H9 (cell line): ENCODE results near the gene TTLL9. TPM values are rescaled to one million over a fixed set of nuclear protein-coding genes. Genes with fewer than 3 reads are reported as not detected.
A peak's percentile ranks its signal among the peaks of the same experiment; 100 is the strongest.

Source experiments
- DNase-seq: peaks from one replicate; pipeline ENCODE4 v3.0.0-alpha.2; 2017
- H2AFZ ChIP-seq: one replicate; pipeline ENCODE4 v1.6.1; 2013; ENCODE audit warnings: mild to moderate bottlenecking, low read length, control low read depth, moderate library complexity
- H2AK5ac ChIP-seq: 2 replicates; pipeline ENCODE4 v1.6.1; 2013; ENCODE audit warnings: low read length, control low read depth, mixed read lengths; ENCODE audit not compliant: insufficient read length
- H2BK120ac ChIP-seq: one replicate; pipeline ENCODE4 v1.6.1; 2013; ENCODE audit warnings: low read depth, mild to moderate bottlenecking, low read length, control low read depth, inconsistent platforms; ENCODE audit not compliant: poor library complexity, severe bottlenecking
- H2BK12ac ChIP-seq: 2 replicates; pipeline ENCODE4 v1.6.1; 2013; ENCODE audit warnings: low read length, control low read depth, mixed read lengths, low read depth; ENCODE audit not compliant: insufficient read length
- H2BK15ac ChIP-seq: 2 replicates; pipeline ENCODE4 v1.6.1; 2013; ENCODE audit warnings: low read depth, low read length, control low read depth
- H2BK20ac ChIP-seq: one replicate; pipeline ENCODE4 v1.6.1; 2013; ENCODE audit warnings: low read depth, mild to moderate bottlenecking, low read length, control low read depth, inconsistent platforms; ENCODE audit not compliant: poor library complexity, severe bottlenecking
- H2BK5ac ChIP-seq: 2 replicates; pipeline ENCODE4 v1.6.1; 2013; ENCODE audit warnings: low read length, control low read depth, mixed read lengths; ENCODE audit not compliant: insufficient read length
- H3K14ac ChIP-seq: 2 replicates; pipeline ENCODE4 v1.6.1; 2013; ENCODE audit warnings: low read length, control low read depth; ENCODE audit not compliant: insufficient read depth
- H3K18ac ChIP-seq: 2 replicates; pipeline ENCODE4 v1.6.1; 2013; ENCODE audit warnings: low read depth, mild to moderate bottlenecking, mixed read lengths, low read length, control low read depth; ENCODE audit not compliant: insufficient read length
- H3K23ac ChIP-seq: 2 replicates; pipeline ENCODE4 v1.6.1; 2013; ENCODE audit warnings: low read length, control low read depth, mixed read lengths, low read depth; ENCODE audit not compliant: insufficient read length
- H3K23me2 ChIP-seq: 2 replicates; pipeline ENCODE4 v1.6.1; 2013; ENCODE audit warnings: low read depth, mild to moderate bottlenecking, mixed read lengths, low read length, control low read depth; ENCODE audit not compliant: insufficient read length, poor library complexity, severe bottlenecking
- H3K27ac ChIP-seq: 2 replicates; pipeline ENCODE4 v1.5.1; 2013; ENCODE audit warnings: low read length, control low read depth, mixed read lengths, low read depth; ENCODE audit not compliant: insufficient read length
- H3K27me3 ChIP-seq: 2 replicates; pipeline ENCODE4 v1.6.1; 2013; ENCODE audit warnings: low read length, control low read depth, inconsistent platforms; ENCODE audit not compliant: insufficient read depth
- H3K4ac ChIP-seq: 2 replicates; pipeline ENCODE4 v1.6.1; 2013; ENCODE audit warnings: low read depth, mild to moderate bottlenecking, control low read depth, inconsistent platforms, low read length, moderate library complexity
- H3K4me1 ChIP-seq: 2 replicates; pipeline ENCODE4 v1.6.1; 2013; ENCODE audit warnings: low read length, control low read depth, inconsistent platforms; ENCODE audit not compliant: insufficient read depth
- H3K4me2 ChIP-seq: 2 replicates; pipeline ENCODE4 v1.6.1; 2013; ENCODE audit warnings: low read length, control low read depth, mixed read lengths; ENCODE audit not compliant: insufficient read length, insufficient read depth
- H3K56ac ChIP-seq: 2 replicates; pipeline ENCODE4 v1.6.1; 2013; ENCODE audit warnings: low read depth, mild to moderate bottlenecking, mixed read lengths, low read length, control low read depth; ENCODE audit not compliant: insufficient read length
- H3K79me1 ChIP-seq: 2 replicates; pipeline ENCODE4 v1.6.1; 2013; ENCODE audit warnings: low read depth, mild to moderate bottlenecking, moderate library complexity, low read length, control low read depth, inconsistent platforms; ENCODE audit not compliant: insufficient read depth, poor library complexity, severe bottlenecking
- H3K79me2 ChIP-seq: 2 replicates; pipeline ENCODE4 v1.6.1; 2013; ENCODE audit warnings: low read length, control low read depth, inconsistent platforms; ENCODE audit not compliant: insufficient read depth
- H3K9ac ChIP-seq: 2 replicates; pipeline ENCODE4 v1.6.1; 2013; ENCODE audit warnings: low read length, control low read depth, mixed read lengths; ENCODE audit not compliant: insufficient read length; ENCODE audit errors: extremely low read depth
- H3K9me3 ChIP-seq: one replicate; pipeline ENCODE4 v1.6.1; 2013; ENCODE audit warnings: low read depth, low read length, inconsistent platforms; ENCODE audit not compliant: control insufficient read depth
- H3T11ph ChIP-seq: one replicate; pipeline ENCODE4 v1.6.1; 2013; ENCODE audit warnings: mild to moderate bottlenecking, low read length, control low read depth, inconsistent platforms
- H4K20me1 ChIP-seq: one replicate; pipeline ENCODE4 v1.6.1; 2013; ENCODE audit not compliant: control insufficient read depth, insufficient read length, insufficient read depth
- H4K5ac ChIP-seq: 2 replicates; pipeline ENCODE4 v1.6.1; 2013; ENCODE audit warnings: low read depth, mild to moderate bottlenecking, mixed read lengths, low read length, control low read depth; ENCODE audit not compliant: insufficient read length
- H4K8ac ChIP-seq: replicated peaks from 2 replicates; pipeline ENCODE4 v1.6.1; 2013; ENCODE audit warnings: low read length, control low read depth, mixed read lengths, low read depth; ENCODE audit not compliant: insufficient read length
- H4K91ac ChIP-seq: 2 replicates; pipeline ENCODE4 v1.6.1; 2013; ENCODE audit warnings: low read depth, mild to moderate bottlenecking, moderate library complexity, mixed read lengths, low read length, control low read depth; ENCODE audit not compliant: insufficient read length
- H3K27ac Mint-ChIP-seq, 3 experiments: 2 replicates in 2 of 3; 3 replicates in 1 of 3; pipeline ENCODE4 v1.8.0; 2020 to 2021; ENCODE audit warnings: mixed read lengths in 3 of 3, mild to moderate bottlenecking in 1 of 3, moderate library complexity in 1 of 3
- H3K27me3 Mint-ChIP-seq: 2 replicates; pipeline ENCODE4 v1.8.0; 2021; ENCODE audit warnings: low read depth, mild to moderate bottlenecking, moderate library complexity, mixed read lengths
- H3K36me3 Mint-ChIP-seq, 3 experiments: 2 replicates in 2 of 3; 3 replicates in 1 of 3; pipeline ENCODE4 v1.8.0; 2020 to 2021; ENCODE audit warnings: low read depth in 3 of 3, mixed read lengths in 3 of 3; ENCODE audit not compliant: insufficient read depth in 1 of 3
- H3K4me1 Mint-ChIP-seq, 2 experiments: 2 replicates each; pipeline ENCODE4 v1.8.0; 2020; ENCODE audit warnings: mixed read lengths in 2 of 2
- H3K4me3 Mint-ChIP-seq, 2 experiments: 2 replicates in 1 of 2; 3 replicates in 1 of 2; pipeline ENCODE4 v1.8.0; 2020 to 2021; ENCODE audit warnings: mild to moderate bottlenecking in 2 of 2, mixed read lengths in 2 of 2, moderate library complexity in 1 of 2
- H3K9me3 Mint-ChIP-seq, 2 experiments: 2 replicates in 1 of 2; 3 replicates in 1 of 2; pipeline ENCODE4 v1.8.0; 2020; ENCODE audit warnings: mild to moderate bottlenecking in 2 of 2, mixed read lengths in 2 of 2, moderate library complexity in 1 of 2
- CTCF ChIP-seq: fragments of 200-600 bp; sonication (generic); conservative IDR thresholded peaks from 3 replicates; pipeline ENCODE4 v1.8.0; 2021; ENCODE audit warnings: antibody characterized with exemption, mild to moderate bottlenecking
- WGBS: extraction: QIAGEN DNeasy Blood & Tissue Kit; methylation state at CpG from one replicate; pipeline ENCODE4 v1.1.7; 2013; ENCODE audit warnings: missing lambda C conversion rate, low lambda C conversion rate, mixed read lengths; ENCODE audit not compliant: insufficient read length; ENCODE audit errors: extremely low coverage; 5-methylcytosine and 5-hydroxymethylcytosine counted together
- total RNA-seq: library from RNA; stranded (reverse); gene quantifications from 2 replicates; pipeline ENCODE4 v1.2.1, GENCODE V29; 2021

Gene TTLL9
- total RNA-seq, 1 experiment from 2014 or later = 0.20 TPM

- no peak overlapping the region for H3K4ac ChIP-seq
- H4K8ac ChIP-seq = no peak overlapping the region
- H4K20me1 ChIP-seq = no peaks in the 10 kb centered on the region
- H3K79me1 ChIP-seq = no peaks in the 10 kb centered on the region
- Mint-ChIP-seq H3K27me3 (peaks cover 28% of the 10 kb centered on the region), H3K27ac (peak overlapping the region in 1 of 3 experiments; percentile 44; a peak in 2 of 7 replicates), H3K4me1 (peaks cover 2 to 8% of the 10 kb centered on the region in 2 experiments; a peak in 3 of 4 replicates), H3K9me3 (no peaks in the 10 kb centered on the region), H3K36me3 (no peaks in the 10 kb centered on the region), H3K4me3 (no peak overlapping the region)
- H2BK20ac ChIP-seq = no peak overlapping the region
- no peak overlapping the region for H2BK12ac ChIP-seq
- H2BK15ac ChIP-seq = no peak overlapping the region
- H4K91ac ChIP-seq = no peak overlapping the region
- no peak overlapping the region for H3K4me2 ChIP-seq
- H2BK120ac ChIP-seq = no peak overlapping the region
- no peak overlapping the region for H3K9ac ChIP-seq
- H3K4me1 ChIP-seq = no peaks in the 10 kb centered on the region
- H3K27me3 ChIP-seq = peaks cover 3% of the 10 kb centered on the region; the same call in 1 of the 2 replicates
- no peak overlapping the region for H2AFZ ChIP-seq
- H3K79me2 ChIP-seq = no peaks in the 10 kb centered on the region
- H3K23me2 ChIP-seq = no peaks in the 10 kb centered on the region
- no peak overlapping the region for H3K27ac ChIP-seq
- no peaks in the 10 kb centered on the region for H3K9me3 ChIP-seq
- H3K23ac ChIP-seq = no peak overlapping the region
- TF ChIP-seq CTCF = no peak
- WGBS = 100% methylated on average over 1 of the region's 8 CpGs
- no peak for DNase-seq
- no peak overlapping the region for H3K56ac ChIP-seq
- no peak overlapping the region for H3T11ph ChIP-seq
- H4K5ac ChIP-seq = no peak overlapping the region
- no peak overlapping the region for H2BK5ac ChIP-seq
- no peak overlapping the region for H3K14ac ChIP-seq
- H3K18ac ChIP-seq = no peak overlapping the region
- H2AK5ac ChIP-seq = no peak overlapping the region
Observed at GRCh38 chr20:31989030-31989645, 118.7 kb downstream of the TTLL9 start.
